Vagina (tissue), 2 donors: ENCODE data around the gene PACS2. TPM values are rescaled to one million over a fixed set of nuclear protein-coding genes. Genes with fewer than 3 reads are reported as not detected.

Experiments
- DNase-seq, 2 donors: peaks; one replicate each; pipeline ENCODE4 v3.0.0-alpha.2; 2017; ENCODE audit errors: extremely low spot score in 2 of 2
- H3K27ac ChIP-seq: fragments of 200-600 bp; sonication (generic); one replicate; pipeline ENCODE4 v1.5.1; 2019
- H3K27me3 ChIP-seq: fragments of 200-600 bp; sonication (generic); one replicate; pipeline ENCODE4 v1.5.1; 2019
- H3K36me3 ChIP-seq, 2 donors: fragments of 200-600 bp; sonication (generic); one replicate each; pipeline ENCODE4 v1.5.1; 2017 to 2019
- H3K4me1 ChIP-seq: fragments of 200-600 bp; sonication (generic); one replicate; pipeline ENCODE4 v1.5.1; 2019
- H3K4me3 ChIP-seq, 2 donors: fragments of 200-600 bp; sonication (generic); 1 replicate in 1 of 2; 2 replicates in 1 of 2; pipeline ENCODE4 v1.5.1; 2016 to 2019
- H3K9me3 ChIP-seq: fragments of 200-600 bp; sonication (generic); one replicate; pipeline ENCODE4 v1.5.1; 2019
- CTCF ChIP-seq, 3 experiments: fragments of 450-650 bp in 2 of 3; fragments of 200-600 bp in 1 of 3; sonication (generic) in 1 of 3; IDR thresholded peaks; one replicate each; pipeline ENCODE4 v1.5.1; 2017 to 2019; ENCODE audit warnings: antibody characterized with exemption in 3 of 3, mild to moderate bottlenecking in 2 of 3, moderate library complexity in 2 of 3
- POLR2A ChIP-seq, 2 donors: fragments of 450-650 bp; IDR thresholded peaks; one replicate each; pipeline ENCODE4 v1.6.1; 2017; ENCODE audit warnings: antibody characterized with exemption in 2 of 2, mild to moderate bottlenecking in 2 of 2, moderate library complexity in 2 of 2
- POLR2AphosphoS5 ChIP-seq, 2 donors: sonication (generic); formaldehyde crosslinking; IDR thresholded peaks; one replicate each; pipeline ENCODE4 v1.9.0; 2017; ENCODE audit warnings: antibody characterized with exemption in 2 of 2, mild to moderate bottlenecking in 2 of 2, low read depth in 1 of 2; ENCODE audit not compliant: insufficient read depth in 1 of 2
- intact Hi-C: fragments of 100-400 bp; cut with DNase I; formaldehyde crosslinking; loops from one replicate; pipeline ENCODE4 v1.15.1; 2023
- total RNA-seq: library from RNA; depleted of rRNA; stranded (reverse); fragments of >200 nt; gene quantifications from one replicate; pipeline ENCODE4 v1.2.3, GENCODE V29; 2016

Gene PACS2
- total RNA-seq, 1 donor from 2014 or later = 64.8 TPM

GRCh38 chr14:105430565-105430964 is 116.0 kb downstream of the PACS2 start:
- TF ChIP-seq POLR2AphosphoS5 (IDR thresholded peaks at IDR 0.05; ENCODE audit: insufficient read depth in 1 of 2, low read depth in 1 of 2) = no peak
- TF ChIP-seq POLR2A (IDR thresholded peaks at IDR 0.05) = no peak
- TF ChIP-seq CTCF (IDR thresholded peaks at IDR 0.05) = no peak
- Histone ChIP-seq H3K4me3 (no peak overlapping the region), H3K4me1 (peaks cover 5% of the 10 kb centered on the region), H3K36me3 (no peaks in the 10 kb centered on the region), H3K27ac (no peak overlapping the region), H3K9me3 (no peaks in the 10 kb centered on the region), H3K27me3 (no peaks in the 10 kb centered on the region)
- DNase-seq = no peak
- intact Hi-C loops = no loop called here

- no peaks in the 10 kb centered on the region for H3K9me3 ChIP-seq
- DNase-seq = no peak
- H3K27ac ChIP-seq = no peak overlapping the region
- TF ChIP-seq CTCF (IDR thresholded peaks at IDR 0.05) (no peak), POLR2A (IDR thresholded peaks at IDR 0.05) (no peak), POLR2AphosphoS5 (IDR thresholded peaks at IDR 0.05; ENCODE audit: insufficient read depth in 1 of 2, low read depth in 1 of 2) (no peak)
- no peaks in the 10 kb centered on the region for H3K27me3 ChIP-seq
- H3K36me3 ChIP-seq = no peaks in the 10 kb centered on the region
- intact Hi-C loops = no loop called here
- no peak overlapping the region for H3K4me3 ChIP-seq
- H3K4me1 ChIP-seq = peaks cover 5% of the 10 kb centered on the region
Observed at GRCh38 chr14:105431256-105431655, 116.7 kb downstream of the PACS2 start.

GRCh38 chr14:105432657-105433056 is 118.1 kb downstream of the PACS2 start:
- DNase-seq = no peak
- TF ChIP-seq POLR2A (IDR thresholded peaks at IDR 0.05) (no peak), CTCF (IDR thresholded peaks at IDR 0.05) (no peak), POLR2AphosphoS5 (IDR thresholded peaks at IDR 0.05; ENCODE audit: insufficient read depth in 1 of 2, low read depth in 1 of 2) (no peak)
- intact Hi-C loops = no loop called here
- no peaks in the 10 kb centered on the region for H3K9me3 ChIP-seq
- no peak overlapping the region for H3K4me3 ChIP-seq
- no peaks in the 10 kb centered on the region for H3K36me3 ChIP-seq
- no peak overlapping the region for H3K27ac ChIP-seq
- H3K4me1 ChIP-seq = peaks cover 5% of the 10 kb centered on the region
- no peaks in the 10 kb centered on the region for H3K27me3 ChIP-seq

- H3K36me3 ChIP-seq = no peaks in the 10 kb centered on the region
- intact Hi-C loops = no loop called here
- DNase-seq = no peak
- peaks cover 5% of the 10 kb centered on the region for H3K4me1 ChIP-seq
- no peak overlapping the region for H3K27ac ChIP-seq
- H3K4me3 ChIP-seq = no peak overlapping the region
- no peaks in the 10 kb centered on the region for H3K9me3 ChIP-seq
- no peak for TF ChIP-seq CTCF (IDR thresholded peaks at IDR 0.05)
- no peak for TF ChIP-seq POLR2A (IDR thresholded peaks at IDR 0.05)
- no peak for TF ChIP-seq POLR2AphosphoS5 (IDR thresholded peaks at IDR 0.05; ENCODE audit: insufficient read depth in 1 of 2, low read depth in 1 of 2)
- no peaks in the 10 kb centered on the region for H3K27me3 ChIP-seq
Observed at GRCh38 chr14:105433161-105433605, 118.6 kb downstream of the PACS2 start.

GRCh38 chr14:105436402-105436801 is 121.9 kb downstream of the PACS2 start:
- Histone ChIP-seq H3K36me3 (peaks cover 0 to 3% of the 10 kb centered on the region in 2 donors), H3K27ac (no peak overlapping the region), H3K27me3 (no peaks in the 10 kb centered on the region), H3K9me3 (no peaks in the 10 kb centered on the region), H3K4me3 (no peak overlapping the region), H3K4me1 (no peaks in the 10 kb centered on the region)
- TF ChIP-seq POLR2AphosphoS5 (IDR thresholded peaks at IDR 0.05; ENCODE audit: insufficient read depth in 1 of 2, low read depth in 1 of 2) (no peak), POLR2A (IDR thresholded peaks at IDR 0.05) (no peak), CTCF (IDR thresholded peaks at IDR 0.05) (no peak)
- intact Hi-C loops = no loop called here
- no peak for DNase-seq
